Measurements from ENCODE around the gene MNX1.

The MNX1 gene

GRCh38 chr7:156963472-156963871, 47.0 kb downstream of the MNX1 start:
- Histone ChIP-seq H3K4me1 (ENCODE audit: control insufficient read depth, insufficient read depth, low read length) (no peaks in the 10 kb centered on the region), H3K9ac (ENCODE audit: low read length) (no peak overlapping the region), H3K36me3 (ENCODE audit: control insufficient read depth, insufficient read depth, low read length) (peaks cover 11% of the 10 kb centered on the region), H3K9me3 (ENCODE audit: control insufficient read depth, low read length) (no peaks in the 10 kb centered on the region), H3K27me3 (ENCODE audit: control insufficient read depth, insufficient read depth, low read length) (no peaks in the 10 kb centered on the region), H3K4me3 (ENCODE audit: low read length) (no peak overlapping the region)

DNA sequence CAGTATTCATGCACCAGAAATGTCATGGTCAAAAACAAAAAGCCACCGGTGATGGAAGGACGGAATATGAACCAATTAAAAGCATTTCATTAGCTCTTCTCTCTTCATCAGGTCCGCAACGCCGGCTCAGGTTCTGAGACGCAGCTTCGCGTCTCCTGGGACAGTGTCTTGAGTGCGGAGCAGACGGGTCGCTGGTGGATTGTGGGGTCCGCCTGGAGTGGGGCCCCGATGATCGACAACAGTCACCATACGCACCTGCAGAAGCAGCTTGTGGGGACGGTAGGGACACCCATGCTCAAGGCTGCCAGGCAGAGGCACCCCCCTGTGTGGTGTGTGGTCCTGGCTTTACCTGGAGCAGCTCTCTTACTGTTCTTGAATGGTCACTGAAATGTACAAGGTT, 47.6 kb downstream of the MNX1 start:
- no peaks in the 10 kb centered on the region for H3K4me1 ChIP-seq (ENCODE audit: control insufficient read depth, insufficient read depth, low read length)
- no peak overlapping the region for H3K9ac ChIP-seq (ENCODE audit: low read length)
- H3K9me3 ChIP-seq (ENCODE audit: control insufficient read depth, low read length): no peaks in the 10 kb centered on the region
- peaks cover 11% of the 10 kb centered on the region for H3K36me3 ChIP-seq (ENCODE audit: control insufficient read depth, insufficient read depth, low read length)
- H3K4me3 ChIP-seq (ENCODE audit: low read length): no peak overlapping the region
- no peaks in the 10 kb centered on the region for H3K27me3 ChIP-seq (ENCODE audit: control insufficient read depth, insufficient read depth, low read length)

DNA sequence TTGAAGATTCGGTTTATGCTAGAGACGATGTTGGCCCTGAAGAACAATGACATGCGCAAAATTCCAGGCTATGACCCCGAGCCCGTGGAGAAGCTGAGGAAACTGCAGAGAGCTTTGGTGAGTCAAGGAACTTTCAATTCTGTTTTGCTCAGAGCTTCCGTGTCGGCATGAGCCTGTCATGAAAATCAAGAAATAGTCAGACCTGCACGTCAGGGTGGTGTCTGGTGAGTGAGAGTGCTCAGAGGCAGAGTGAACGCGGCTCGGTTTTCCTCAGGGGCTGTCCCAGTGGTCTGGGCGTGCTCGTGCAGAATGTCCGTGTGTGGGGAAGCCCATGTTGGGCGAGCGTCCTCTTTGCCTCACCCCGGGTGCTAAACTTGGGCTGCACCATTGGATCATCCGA, 48.3 kb downstream of the MNX1 start:
- no peak overlapping the region for H3K9ac ChIP-seq (ENCODE audit: low read length)
- no peaks in the 10 kb centered on the region for H3K9me3 ChIP-seq (ENCODE audit: control insufficient read depth, low read length)
- H3K36me3 ChIP-seq (ENCODE audit: control insufficient read depth, insufficient read depth, low read length): peaks cover 11% of the 10 kb centered on the region
- H3K27me3 ChIP-seq (ENCODE audit: control insufficient read depth, insufficient read depth, low read length): no peaks in the 10 kb centered on the region
- no peaks in the 10 kb centered on the region for H3K4me1 ChIP-seq (ENCODE audit: control insufficient read depth, insufficient read depth, low read length)
- no peak overlapping the region for H3K4me3 ChIP-seq (ENCODE audit: low read length)

- H3K9me3 ChIP-seq (ENCODE audit: control insufficient read depth, low read length): no peaks in the 10 kb centered on the region
- H3K27me3 ChIP-seq (ENCODE audit: control insufficient read depth, insufficient read depth, low read length): no peaks in the 10 kb centered on the region
- H3K4me1 ChIP-seq (ENCODE audit: control insufficient read depth, insufficient read depth, low read length): no peaks in the 10 kb centered on the region
- peaks cover 12% of the 10 kb centered on the region for H3K36me3 ChIP-seq (ENCODE audit: control insufficient read depth, insufficient read depth, low read length)
- H3K9ac ChIP-seq (ENCODE audit: low read length): no peak overlapping the region
- H3K4me3 ChIP-seq (ENCODE audit: low read length): no peak overlapping the region
Measured at GRCh38 chr7:156956727-156957126, 53.7 kb downstream of the MNX1 start.

GRCh38 chr7:156954941-156955340, 55.5 kb downstream of the MNX1 start:
- Histone ChIP-seq H3K27me3 (ENCODE audit: control insufficient read depth, insufficient read depth, low read length) (no peaks in the 10 kb centered on the region), H3K4me3 (ENCODE audit: low read length) (no peak overlapping the region), H3K36me3 (ENCODE audit: control insufficient read depth, insufficient read depth, low read length) (peaks cover 6% of the 10 kb centered on the region), H3K9me3 (ENCODE audit: control insufficient read depth, low read length) (no peaks in the 10 kb centered on the region), H3K4me1 (ENCODE audit: control insufficient read depth, insufficient read depth, low read length) (no peaks in the 10 kb centered on the region), H3K9ac (ENCODE audit: low read length) (no peak overlapping the region)

Measured in mucosa of stomach (tissue), 1 donor.